Fibroblast of skin of right biceps (primary cell): ENCODE data around the gene BTF3.
"Not testable (repeated sequence)": the region's sequence is repeated elsewhere in the genome, so short reads cannot be mapped to it uniquely, and the experiment has no call there.

Source experiments
- DNase-seq: peaks from one replicate; pipeline ENCODE4 v3.0.0-alpha.2; 2013

BTF3 gene

DNA sequence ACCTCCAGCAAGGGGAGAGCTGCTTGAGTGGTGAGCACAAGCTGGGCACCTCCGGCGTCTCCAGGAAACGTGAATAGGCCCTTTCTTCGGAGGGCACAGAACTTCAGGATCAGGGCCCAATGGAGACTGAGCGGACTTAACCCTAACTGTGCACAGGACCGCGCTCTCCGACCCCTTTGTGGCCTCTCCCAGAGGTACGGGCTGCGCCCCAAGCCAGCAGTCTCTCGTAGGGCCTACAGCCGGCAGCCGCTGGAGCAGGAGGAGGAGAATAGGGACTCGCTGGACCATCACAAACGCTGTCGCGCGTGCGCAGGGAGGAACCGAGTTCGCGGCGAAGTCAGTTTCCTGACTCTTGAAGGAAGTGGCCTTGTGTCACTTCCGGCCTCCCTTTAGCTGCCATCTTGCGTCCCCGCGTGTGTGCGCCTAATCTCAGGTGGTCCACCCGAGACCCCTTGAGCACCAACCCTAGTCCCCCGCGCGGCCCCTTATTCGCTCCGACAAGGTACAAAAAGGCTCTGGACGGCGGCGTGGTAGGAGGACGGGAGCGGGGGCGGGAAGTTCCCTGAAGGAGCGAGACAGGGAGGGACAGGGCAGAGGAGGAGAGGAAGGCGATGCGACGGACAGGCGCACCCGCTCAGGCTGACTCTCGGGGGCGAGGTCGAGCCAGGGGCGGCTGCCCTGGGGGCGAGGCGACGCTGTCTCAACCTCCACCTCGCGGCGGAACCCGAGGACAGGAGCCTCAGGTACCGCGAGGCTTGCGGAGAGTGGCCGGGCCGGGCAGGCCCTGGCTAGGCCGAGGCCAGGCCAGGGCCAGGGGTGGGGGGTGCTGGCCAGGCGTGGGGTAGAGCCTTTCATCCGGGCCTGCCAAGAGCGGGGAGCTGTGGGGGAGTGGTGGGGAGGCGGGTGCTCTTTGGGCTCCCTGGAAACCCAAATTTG is at the start of gene BTF3:
Gene BTF3, plus strand, starts transcription at position 386 of the 936 bp plus-strand sequence. Its CDS starts 226 bp downstream, at position 612.
- peak; percentile 98 for DNase-seq

GRCh38 chr5:73448463-73449136 is 49.6 kb upstream of the BTF3 start, which contains the start of gene FOXD1:
Gene FOXD1, minus strand, starts transcription at chr5:73448777. Its CDS starts 415 bp downstream, at chr5:73448362.
- DNase-seq = peak; percentile 99

DNA sequence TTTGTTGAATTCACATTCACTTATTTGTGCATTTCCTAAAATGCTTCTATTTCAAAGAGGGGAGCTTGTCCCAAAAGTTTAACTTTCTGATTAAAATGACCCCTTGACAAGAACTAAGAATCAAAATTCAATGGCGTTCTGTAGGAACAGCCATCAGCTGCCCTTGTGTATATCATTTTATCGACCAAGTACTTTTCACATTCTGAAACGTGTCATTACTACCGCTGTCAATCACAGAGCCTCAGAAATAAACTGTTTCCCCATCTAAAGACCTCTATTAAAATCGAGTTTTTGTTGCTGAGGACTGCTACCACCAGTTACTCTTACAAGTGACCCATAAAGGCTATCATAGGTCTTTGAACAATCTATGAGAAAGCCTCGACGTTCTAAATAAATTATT is 48.1 kb upstream of the BTF3 start:
- no peak for DNase-seq

DNA sequence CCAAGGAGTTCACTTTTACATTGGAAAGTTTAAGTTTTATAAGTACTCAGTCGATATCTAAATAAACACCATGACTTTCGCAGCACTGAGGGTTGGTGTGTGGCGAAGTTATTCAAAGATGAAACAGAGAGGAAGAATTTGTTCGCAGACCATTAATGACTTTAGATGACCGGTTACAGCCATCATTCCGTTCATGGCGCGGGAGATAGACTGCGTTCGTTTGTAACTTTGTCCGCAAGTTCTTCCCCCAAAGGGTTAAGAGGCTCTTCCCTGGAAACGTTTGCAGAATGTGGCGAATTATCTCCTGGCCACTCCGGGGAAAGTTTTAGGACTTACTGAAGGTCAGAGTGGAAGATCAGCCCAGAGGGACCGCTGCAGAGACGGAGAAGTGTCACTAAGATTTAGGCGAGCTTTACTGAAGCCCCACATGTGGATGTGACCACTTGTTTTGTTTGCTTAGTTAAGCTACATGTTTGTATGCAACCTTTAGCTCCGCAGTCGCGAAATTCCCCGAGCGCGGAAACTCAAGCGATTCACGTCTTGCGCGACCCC is 47.5 kb upstream of the BTF3 start:
- peak; percentile 60 for DNase-seq

- DNase-seq = peak; percentile 69
Measured at GRCh38 chr5:73451224-73452130, 46.8 kb upstream of the BTF3 start.

- no peak for DNase-seq
Measured at GRCh38 chr5:73452215-73452614, 46.0 kb upstream of the BTF3 start.

DNA sequence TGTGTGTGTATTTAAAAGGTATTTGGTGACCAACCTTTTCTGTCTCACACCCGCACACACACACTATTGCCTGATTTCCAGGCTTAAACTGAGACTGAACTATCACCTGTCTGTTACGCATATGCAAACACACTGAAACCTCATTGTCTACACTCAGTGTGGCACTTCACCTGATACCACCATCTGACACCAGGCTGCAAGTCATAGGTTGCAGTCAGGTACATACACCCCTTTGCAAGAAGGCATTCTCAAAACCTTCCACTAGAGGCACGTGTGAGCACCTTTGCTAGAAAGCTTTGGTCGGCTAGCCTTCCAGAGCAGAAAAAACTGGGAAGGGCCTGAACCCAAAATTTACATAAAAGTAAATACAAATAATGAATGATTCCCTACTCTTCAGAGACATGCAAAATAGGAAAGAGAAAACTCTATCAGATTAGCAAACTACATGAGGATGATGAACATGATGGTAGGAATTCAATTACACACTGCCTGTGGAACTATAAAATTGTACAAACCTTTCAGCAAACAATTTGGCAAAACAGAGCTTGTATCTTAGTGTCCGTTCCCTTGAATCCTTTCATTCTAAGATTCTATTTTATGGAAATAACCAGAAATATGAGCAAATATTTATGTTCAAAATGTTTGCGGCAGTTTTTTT is 43.7 kb upstream of the BTF3 start:
- peak; percentile 50 for DNase-seq

DNA sequence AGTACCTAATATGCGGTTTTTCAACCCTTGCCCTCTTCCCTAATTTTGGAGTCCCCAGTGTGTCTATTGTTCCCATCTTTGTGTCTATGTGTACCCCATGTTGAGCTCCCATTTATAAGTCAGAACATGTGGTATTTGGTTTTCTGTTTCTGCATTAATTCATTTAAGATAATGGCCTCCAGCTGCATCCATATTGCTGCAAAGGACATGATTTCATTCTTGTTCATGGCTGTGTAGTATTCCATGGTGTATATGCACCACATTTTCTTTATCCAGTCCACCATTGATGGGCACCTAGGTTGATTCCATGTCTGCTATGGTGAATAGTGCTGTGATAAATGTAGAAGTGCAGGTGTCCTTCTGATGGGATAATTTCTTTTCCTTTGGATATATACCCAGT is 41.8 kb upstream of the BTF3 start:
- DNase-seq = not testable (repeated sequence)

GRCh38 chr5:73459366-73459765 is 38.9 kb upstream of the BTF3 start:
- peak; percentile 58 for DNase-seq

- no peak for DNase-seq
Measured at GRCh38 chr5:73460133-73460532, 38.1 kb upstream of the BTF3 start.

DNA sequence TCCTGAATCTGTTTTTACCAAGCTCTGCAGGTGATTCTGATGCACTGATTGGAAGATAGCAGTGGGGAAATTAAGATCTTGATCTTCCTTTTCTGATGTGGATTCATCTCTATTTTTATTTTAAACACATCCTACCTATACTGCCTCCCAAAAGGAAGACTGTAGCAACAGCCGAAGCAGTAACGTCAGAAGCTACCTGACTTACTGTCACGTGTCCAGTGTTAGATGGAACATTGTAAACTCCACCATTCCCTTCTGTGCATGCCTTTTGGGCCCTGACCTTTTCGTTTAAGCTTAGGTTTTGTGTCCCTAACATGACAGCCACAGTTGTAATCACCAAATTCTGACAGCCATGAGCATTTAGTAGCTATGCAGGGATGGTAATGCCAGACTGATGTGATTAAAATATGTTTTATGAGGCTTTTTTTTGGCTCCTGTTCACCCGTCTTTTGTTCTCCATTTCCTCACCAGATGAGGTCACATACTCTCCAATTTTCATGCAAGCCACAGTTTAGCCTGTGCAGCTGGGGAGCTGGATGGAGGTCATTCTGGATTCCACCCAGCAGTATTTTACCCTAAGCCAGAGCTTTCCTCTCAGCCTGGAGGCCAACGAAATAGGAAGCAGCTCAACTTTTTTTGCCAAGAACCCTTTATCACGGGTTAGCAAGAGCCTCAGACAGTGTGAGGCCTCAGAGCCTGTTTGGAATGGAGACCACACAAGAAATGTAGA is 34.1 kb upstream of the BTF3 start:
- DNase-seq = peak; percentile 27

GRCh38 chr5:73468638-73469037 is 29.6 kb upstream of the BTF3 start:
- DNase-seq = not testable (repeated sequence)

DNA sequence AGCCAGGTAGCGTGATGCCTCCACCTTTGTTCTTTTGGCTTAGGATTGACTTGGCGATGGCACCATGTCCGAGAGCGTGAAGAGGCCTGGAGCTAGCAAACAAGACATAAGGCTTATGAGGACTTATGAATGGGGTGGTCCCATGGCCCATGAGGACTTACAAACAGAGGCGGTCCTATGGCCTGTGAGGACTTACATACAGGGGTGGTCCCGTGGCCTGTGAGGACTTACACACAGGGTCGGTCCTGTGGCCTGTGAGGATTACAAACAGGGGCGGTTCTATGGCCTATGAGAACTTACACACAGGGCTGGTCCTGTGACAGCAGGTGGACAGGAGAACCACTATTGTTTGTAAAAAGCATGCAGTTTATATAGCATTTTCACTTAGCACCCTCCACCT is 28.4 kb upstream of the BTF3 start:
- no peak for DNase-seq

- DNase-seq = no peak
Measured at GRCh38 chr5:73471654-73472053, 26.6 kb upstream of the BTF3 start.

- DNase-seq = no peak
Measured at GRCh38 chr5:73472116-73472515, 26.1 kb upstream of the BTF3 start.

GRCh38 chr5:73480500-73480899 is 17.7 kb upstream of the BTF3 start:
- no peak for DNase-seq

DNA sequence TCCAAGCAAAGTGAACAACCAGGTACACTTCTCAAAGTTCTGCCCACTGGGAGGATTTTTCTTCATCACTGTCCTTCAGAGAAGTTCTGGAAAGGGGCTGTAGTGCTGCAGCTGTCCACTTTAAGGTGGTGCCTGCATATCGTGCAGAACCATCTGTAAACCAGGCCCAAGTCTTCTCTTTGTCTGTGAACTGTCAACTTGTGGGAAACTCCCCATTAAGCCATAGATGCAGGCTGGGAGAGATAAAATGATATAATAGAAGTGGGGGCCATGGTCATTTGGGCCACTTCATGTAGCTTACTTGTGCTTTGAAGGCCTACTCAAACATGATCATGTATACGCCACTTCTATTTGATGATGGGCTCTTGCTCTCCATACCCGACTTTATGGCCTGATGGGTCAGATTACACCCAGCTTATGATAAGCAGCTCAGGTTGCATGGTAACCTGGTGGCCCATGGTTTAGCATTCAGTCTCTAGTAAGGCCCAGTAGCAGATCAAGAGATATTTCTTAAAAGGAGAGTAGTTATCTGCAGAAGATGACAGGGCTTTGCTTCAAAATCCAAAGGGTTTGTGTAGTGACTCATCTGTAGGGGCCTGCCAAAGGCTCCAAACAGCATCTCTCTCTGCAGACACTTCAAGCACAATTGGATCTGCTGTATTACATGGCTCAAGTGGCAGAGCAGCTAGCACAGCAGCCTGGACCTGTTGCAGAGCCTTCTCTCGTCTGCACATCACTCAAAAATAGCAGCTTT is 15.7 kb upstream of the BTF3 start:
- DNase-seq = peak; percentile 64

GRCh38 chr5:73483676-73484075 is 14.6 kb upstream of the BTF3 start:
- DNase-seq = no peak

DNA sequence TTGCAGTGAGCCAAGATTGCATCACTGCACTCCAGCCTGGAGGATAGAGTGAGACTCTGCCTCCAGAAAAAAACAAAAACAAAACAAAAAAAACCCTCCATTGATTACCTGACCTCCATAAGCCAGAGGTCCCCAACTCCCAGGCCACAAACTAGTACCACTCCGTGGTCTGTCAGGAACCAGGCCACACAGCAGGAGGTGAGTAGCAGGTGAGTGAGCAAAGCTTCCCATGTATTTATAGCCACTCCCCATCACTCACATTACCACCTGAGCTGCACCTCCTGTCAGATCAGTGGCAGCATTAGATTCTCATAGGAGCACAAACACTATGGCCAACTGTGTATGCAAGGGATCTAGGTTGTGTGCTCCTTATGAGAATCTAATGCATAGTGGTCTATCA is 13.7 kb upstream of the BTF3 start:
- no peak for DNase-seq

DNA sequence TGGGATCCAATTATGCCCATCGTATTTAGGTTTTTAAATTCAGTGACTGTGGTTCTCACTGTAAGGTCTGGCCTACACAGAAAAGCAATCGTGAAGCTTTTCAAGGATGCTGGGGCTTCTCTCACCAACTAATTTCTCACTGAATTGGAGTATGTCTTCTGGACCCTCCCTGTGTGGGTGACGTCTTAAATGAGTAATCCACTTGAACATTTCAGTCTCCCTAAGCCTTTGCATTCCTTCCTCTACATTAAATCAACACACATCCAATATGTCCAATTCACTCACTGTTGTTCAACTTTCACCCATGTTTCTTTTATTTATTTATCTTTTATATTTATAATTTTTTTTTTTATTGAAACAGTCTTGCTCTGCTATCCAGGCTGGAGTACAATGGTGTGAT is 12.5 kb upstream of the BTF3 start:
- peak; percentile 26 for DNase-seq
